Measurements from ENCODE around the gene FAP. TPM values are rescaled to one million over a fixed set of nuclear protein-coding genes. Genes with fewer than 3 reads are reported as not detected.

The FAP gene
- polyA plus RNA-seq, 2 of the 4 experiments (the other 2 are of a cell fraction): 0.03 to 0.16 TPM

DNA sequence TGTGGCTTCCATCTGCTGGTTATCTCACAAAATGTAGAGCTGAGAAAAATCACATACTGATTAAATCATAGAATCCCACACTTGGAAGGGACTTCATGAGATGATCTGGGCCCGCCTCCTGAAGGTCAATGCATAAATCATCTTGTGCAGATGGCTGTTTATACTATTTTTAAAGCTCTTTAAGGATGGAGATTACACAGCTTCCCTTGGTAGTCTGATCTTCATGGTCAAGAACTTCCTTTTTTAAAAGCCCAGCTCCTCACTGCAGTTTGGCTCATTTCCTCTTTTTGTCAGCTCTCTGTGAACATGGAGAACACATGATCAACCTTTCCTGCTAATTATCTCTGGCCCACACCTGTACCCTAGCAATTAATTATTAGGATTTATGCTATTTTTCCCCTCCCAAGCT is 117.1 kb downstream of the FAP start:
- ATAC-seq (no peak), DNase-seq (ENCODE audit: low read depth in 1 of 2, low spot score in 1 of 2) (no peak), FAIRE-seq (no peak)
- Histone ChIP-seq H3K4me1 (no peaks in the 10 kb centered on the region), H3K9me3 (no peaks in the 10 kb centered on the region), H3K4me3 (no peak overlapping the region), H3K27ac (no peak overlapping the region), H3K4me2 (no peak overlapping the region)
- POLR2A ChIA-PET: no interaction called here
- no peak for TF ChIP-seq TFCP2L1 (CRISPR knock-in tag; IDR thresholded peaks at IDR 0.05)
- TF ChIP-seq, protein P1, sequence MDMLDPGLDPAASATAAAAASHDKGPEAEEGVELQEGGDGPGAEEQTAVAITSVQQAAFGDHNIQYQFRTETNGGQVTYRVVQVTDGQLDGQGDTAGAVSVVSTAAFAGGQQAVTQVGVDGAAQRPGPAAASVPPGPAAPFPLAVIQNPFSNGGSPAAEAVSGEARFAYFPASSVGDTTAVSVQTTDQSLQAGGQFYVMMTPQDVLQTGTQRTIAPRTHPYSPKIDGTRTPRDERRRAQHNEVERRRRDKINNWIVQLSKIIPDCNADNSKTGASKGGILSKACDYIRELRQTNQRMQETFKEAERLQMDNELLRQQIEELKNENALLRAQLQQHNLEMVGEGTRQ (IDR thresholded peaks at IDR 0.05): no peak
- WGBS (ENCODE audit: missing lambda C conversion rate): 4% methylated on average over 1 of the region's 1 CpG
- CTCF ChIA-PET: interaction anchor here (1.0 to 1.5 kb wide), 5 partner anchors 18 to 539 kb away, joined by 3 to 5 read pairs (median 3); no protein-coding TSS in a partner anchor

DNA sequence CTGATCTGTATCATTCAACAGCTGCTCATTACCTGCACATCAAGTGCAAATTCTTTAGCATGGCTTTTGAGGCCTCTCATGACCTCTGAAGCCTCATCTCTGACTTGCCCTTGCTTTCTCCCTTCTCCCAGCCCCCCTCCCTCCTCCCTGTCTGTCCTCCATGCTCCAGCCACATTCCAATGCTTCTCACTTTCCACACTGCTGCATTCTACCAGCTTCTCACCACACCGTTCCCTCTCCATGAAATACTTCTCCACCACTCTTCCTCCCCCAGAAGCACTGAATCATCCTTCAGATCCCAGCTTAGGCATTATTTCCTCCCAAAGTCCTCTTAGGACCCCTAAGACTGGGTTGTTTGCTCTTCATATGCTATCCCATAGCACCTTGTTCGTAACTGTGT is 118.1 kb downstream of the FAP start:
- no peak overlapping the region for H3K4me2 ChIP-seq
- no peak for TF ChIP-seq SMC3 (IDR thresholded peaks at IDR 0.05)
- TF ChIP-seq, protein P1 (IDR thresholded peaks at IDR 0.05): no peak
- no peak for TF ChIP-seq HOXB13 (CRISPR knock-in tag; IDR thresholded peaks at IDR 0.05; ENCODE audit: low read depth)
- no peak for TF ChIP-seq NPAS2 (CRISPR knock-in tag; IDR thresholded peaks at IDR 0.05; ENCODE audit: borderline replicate concordance)
- no peak for TF ChIP-seq KDM5A (IDR thresholded peaks at IDR 0.05)
- no peak for TF ChIP-seq EHF (CRISPR knock-in tag; IDR thresholded peaks at IDR 0.05)
- TF ChIP-seq ESRRA (IDR thresholded peaks at IDR 0.05; ENCODE audit: borderline replicate concordance, low read length): no peak
- TF ChIP-seq RAD21 (conservative IDR thresholded peaks at IDR 0.05 in 1 of 2, IDR thresholded peaks at IDR 0.05 in 1 of 2): no peak
- no peak for TF ChIP-seq FOSB (CRISPR knock-in tag; IDR thresholded peaks at IDR 0.05)
- FAIRE-seq (no peak), DNase-seq (ENCODE audit: low read depth in 1 of 2, low spot score in 1 of 2) (no peak), ATAC-seq (no peak)
- no peaks in the 10 kb centered on the region for H3K4me1 ChIP-seq
- ChIA-PET POLR2A (no interaction called here), CTCF (interaction anchor here (0.8 to 1.7 kb wide), 14 partner anchors 9 to 538 kb away, joined by 3 to 16 read pairs (median 4); no protein-coding TSS in a partner anchor)
- H3K9me3 ChIP-seq: no peaks in the 10 kb centered on the region
- H3K4me3 ChIP-seq: no peak overlapping the region
- 40% methylated on average over 2 of the region's 2 CpGs for WGBS (ENCODE audit: missing lambda C conversion rate)
- H3K27ac ChIP-seq: no peak overlapping the region

DNA sequence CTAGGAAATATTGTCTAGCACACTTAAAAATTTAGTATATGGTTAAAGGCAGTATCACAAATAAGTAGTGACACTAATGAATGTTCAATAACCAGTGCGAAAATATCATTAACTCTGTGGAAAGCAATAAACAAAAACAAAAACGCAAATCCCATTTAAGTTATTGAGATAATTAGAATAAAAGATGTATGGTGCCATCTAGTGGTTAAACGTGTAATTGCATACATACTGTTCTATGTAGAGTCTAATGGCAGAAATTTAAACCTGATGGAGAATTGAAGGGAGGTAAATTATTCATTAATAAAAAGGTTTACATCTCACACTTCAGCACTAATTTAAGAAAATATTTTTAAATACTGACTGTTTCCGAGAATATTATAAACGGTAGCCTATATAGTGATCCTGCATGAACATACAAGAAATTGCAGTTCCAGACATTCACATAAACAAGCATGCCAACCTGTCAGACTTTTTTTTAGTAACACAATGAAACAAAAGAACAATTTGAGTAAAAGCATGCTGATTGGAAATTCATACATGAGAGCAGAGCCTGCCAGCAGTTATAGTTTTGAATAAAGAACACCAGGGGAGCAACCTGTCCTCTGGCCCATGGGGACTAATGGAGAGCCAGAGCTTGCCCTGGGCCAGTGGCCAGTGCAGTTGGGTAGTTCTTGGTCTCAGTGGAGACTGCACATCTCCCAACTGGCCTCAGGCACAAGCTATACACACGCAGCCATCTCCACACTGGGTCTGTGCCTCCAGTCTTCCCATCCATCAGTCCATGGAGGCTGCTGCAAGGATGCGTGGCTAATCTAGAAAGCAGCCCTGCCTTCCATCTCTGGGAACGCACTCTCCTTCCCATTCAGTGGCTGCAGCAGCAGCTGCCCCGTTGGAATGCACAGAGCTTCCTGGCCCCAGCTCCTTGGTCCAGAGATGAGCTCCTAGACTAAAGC is 119.2 kb downstream of the FAP start:
- ChIA-PET CTCF (interaction anchor here (0.8 to 1.7 kb wide), 14 partner anchors 10 to 537 kb away, joined by 3 to 16 read pairs (median 4); no protein-coding TSS in a partner anchor), POLR2A (no interaction called here)
- no peak overlapping the region for H3K27ac ChIP-seq
- no peak overlapping the region for H3K4me2 ChIP-seq
- no peaks in the 10 kb centered on the region for H3K4me1 ChIP-seq
- H3K4me3 ChIP-seq: no peak overlapping the region
- DNase-seq (ENCODE audit: low read depth in 1 of 2, low spot score in 1 of 2) (peak; percentile 35 to 51), FAIRE-seq (no peak), ATAC-seq (peak; percentile 67 to 78; a peak in 3 of 6 replicates)
- no peaks in the 10 kb centered on the region for H3K9me3 ChIP-seq
- no peak for TF ChIP-seq ESRRA (IDR thresholded peaks at IDR 0.05; ENCODE audit: borderline replicate concordance, low read length)
- TF ChIP-seq KDM1A (IDR thresholded peaks at IDR 0.05; ENCODE audit: low read depth): no peak
- peak; percentile 72 to 76 for TF ChIP-seq RAD21 (conservative IDR thresholded peaks at IDR 0.05 in 1 of 2, IDR thresholded peaks at IDR 0.05 in 1 of 2)
- no peak for TF ChIP-seq NFE2L2 (conservative IDR thresholded peaks at IDR 0.05; ENCODE audit: low read length)
- TF ChIP-seq, protein P2, sequence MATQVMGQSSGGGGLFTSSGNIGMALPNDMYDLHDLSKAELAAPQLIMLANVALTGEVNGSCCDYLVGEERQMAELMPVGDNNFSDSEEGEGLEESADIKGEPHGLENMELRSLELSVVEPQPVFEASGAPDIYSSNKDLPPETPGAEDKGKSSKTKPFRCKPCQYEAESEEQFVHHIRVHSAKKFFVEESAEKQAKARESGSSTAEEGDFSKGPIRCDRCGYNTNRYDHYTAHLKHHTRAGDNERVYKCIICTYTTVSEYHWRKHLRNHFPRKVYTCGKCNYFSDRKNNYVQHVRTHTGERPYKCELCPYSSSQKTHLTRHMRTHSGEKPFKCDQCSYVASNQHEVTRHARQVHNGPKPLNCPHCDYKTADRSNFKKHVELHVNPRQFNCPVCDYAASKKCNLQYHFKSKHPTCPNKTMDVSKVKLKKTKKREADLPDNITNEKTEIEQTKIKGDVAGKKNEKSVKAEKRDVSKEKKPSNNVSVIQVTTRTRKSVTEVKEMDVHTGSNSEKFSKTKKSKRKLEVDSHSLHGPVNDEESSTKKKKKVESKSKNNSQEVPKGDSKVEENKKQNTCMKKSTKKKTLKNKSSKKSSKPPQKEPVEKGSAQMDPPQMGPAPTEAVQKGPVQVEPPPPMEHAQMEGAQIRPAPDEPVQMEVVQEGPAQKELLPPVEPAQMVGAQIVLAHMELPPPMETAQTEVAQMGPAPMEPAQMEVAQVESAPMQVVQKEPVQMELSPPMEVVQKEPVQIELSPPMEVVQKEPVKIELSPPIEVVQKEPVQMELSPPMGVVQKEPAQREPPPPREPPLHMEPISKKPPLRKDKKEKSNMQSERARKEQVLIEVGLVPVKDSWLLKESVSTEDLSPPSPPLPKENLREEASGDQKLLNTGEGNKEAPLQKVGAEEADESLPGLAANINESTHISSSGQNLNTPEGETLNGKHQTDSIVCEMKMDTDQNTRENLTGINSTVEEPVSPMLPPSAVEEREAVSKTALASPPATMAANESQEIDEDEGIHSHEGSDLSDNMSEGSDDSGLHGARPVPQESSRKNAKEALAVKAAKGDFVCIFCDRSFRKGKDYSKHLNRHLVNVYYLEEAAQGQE (IDR thresholded peaks at IDR 0.05): no peak
- TF ChIP-seq SMC3 (IDR thresholded peaks at IDR 0.05): peak; percentile 68
- TF ChIP-seq, protein P3, sequence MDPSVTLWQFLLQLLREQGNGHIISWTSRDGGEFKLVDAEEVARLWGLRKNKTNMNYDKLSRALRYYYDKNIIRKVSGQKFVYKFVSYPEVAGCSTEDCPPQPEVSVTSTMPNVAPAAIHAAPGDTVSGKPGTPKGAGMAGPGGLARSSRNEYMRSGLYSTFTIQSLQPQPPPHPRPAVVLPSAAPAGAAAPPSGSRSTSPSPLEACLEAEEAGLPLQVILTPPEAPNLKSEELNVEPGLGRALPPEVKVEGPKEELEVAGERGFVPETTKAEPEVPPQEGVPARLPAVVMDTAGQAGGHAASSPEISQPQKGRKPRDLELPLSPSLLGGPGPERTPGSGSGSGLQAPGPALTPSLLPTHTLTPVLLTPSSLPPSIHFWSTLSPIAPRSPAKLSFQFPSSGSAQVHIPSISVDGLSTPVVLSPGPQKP (IDR thresholded peaks at IDR 0.05; ENCODE audit: low read depth, low read length): no peak
- TF ChIP-seq CHD2 (IDR thresholded peaks at IDR 0.05; ENCODE audit: low read length, partially characterized antibody): no peak
- TF ChIP-seq, protein P4, sequence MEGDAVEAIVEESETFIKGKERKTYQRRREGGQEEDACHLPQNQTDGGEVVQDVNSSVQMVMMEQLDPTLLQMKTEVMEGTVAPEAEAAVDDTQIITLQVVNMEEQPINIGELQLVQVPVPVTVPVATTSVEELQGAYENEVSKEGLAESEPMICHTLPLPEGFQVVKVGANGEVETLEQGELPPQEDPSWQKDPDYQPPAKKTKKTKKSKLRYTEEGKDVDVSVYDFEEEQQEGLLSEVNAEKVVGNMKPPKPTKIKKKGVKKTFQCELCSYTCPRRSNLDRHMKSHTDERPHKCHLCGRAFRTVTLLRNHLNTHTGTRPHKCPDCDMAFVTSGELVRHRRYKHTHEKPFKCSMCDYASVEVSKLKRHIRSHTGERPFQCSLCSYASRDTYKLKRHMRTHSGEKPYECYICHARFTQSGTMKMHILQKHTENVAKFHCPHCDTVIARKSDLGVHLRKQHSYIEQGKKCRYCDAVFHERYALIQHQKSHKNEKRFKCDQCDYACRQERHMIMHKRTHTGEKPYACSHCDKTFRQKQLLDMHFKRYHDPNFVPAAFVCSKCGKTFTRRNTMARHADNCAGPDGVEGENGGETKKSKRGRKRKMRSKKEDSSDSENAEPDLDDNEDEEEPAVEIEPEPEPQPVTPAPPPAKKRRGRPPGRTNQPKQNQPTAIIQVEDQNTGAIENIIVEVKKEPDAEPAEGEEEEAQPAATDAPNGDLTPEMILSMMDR (IDR thresholded peaks at IDR 0.05): peak; percentile 70
- TF ChIP-seq RNF2 (IDR thresholded peaks at IDR 0.05; ENCODE audit: borderline replicate concordance, low read depth): no peak
- TF ChIP-seq, protein P5, sequence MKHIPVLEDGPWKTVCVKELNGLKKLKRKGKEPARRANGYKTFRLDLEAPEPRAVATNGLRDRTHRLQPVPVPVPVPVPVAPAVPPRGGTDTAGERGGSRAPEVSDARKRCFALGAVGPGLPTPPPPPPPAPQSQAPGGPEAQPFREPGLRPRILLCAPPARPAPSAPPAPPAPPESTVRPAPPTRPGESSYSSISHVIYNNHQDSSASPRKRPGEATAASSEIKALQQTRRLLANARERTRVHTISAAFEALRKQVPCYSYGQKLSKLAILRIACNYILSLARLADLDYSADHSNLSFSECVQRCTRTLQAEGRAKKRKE (CRISPR knock-in tag; IDR thresholded peaks at IDR 0.05; ENCODE audit: low read depth): no peak
- 16% methylated on average over 8 of the region's 9 CpGs for WGBS (ENCODE audit: missing lambda C conversion rate)

Data from A549 (cell line).